T-helper 2 cell treated with Interferon-gamma antibody and Interleukin-4, amounts not matched to agents 5 μg/mL and 100 μg/mL, for 36 hours (primary cell): ENCODE measurements around the gene SLC35B2.

Experiments
- DNase-seq: peaks from one replicate; pipeline ENCODE4 v3.0.0; 2021; ENCODE audit warnings: low spot score
- H3K27ac Mint-ChIP-seq: one replicate; pipeline ENCODE4 v1.8.0; 2021; ENCODE audit warnings: mild to moderate bottlenecking, mixed read lengths
- H3K27me3 Mint-ChIP-seq: one replicate; pipeline ENCODE4 v1.8.0; 2021; ENCODE audit warnings: low read depth, mixed read lengths
- H3K36me3 Mint-ChIP-seq: one replicate; pipeline ENCODE4 v1.8.0; 2021; ENCODE audit warnings: low read depth, mixed read lengths
- H3K4me1 Mint-ChIP-seq: one replicate; pipeline ENCODE4 v1.8.0; 2021; ENCODE audit warnings: low read depth, mixed read lengths
- H3K4me3 Mint-ChIP-seq: one replicate; pipeline ENCODE4 v1.8.0; 2022; ENCODE audit warnings: mild to moderate bottlenecking, moderate library complexity, mixed read lengths
- H3K9me3 Mint-ChIP-seq: one replicate; pipeline ENCODE4 v1.8.0; 2021; ENCODE audit warnings: mixed read lengths

The SLC35B2 gene

DNA sequence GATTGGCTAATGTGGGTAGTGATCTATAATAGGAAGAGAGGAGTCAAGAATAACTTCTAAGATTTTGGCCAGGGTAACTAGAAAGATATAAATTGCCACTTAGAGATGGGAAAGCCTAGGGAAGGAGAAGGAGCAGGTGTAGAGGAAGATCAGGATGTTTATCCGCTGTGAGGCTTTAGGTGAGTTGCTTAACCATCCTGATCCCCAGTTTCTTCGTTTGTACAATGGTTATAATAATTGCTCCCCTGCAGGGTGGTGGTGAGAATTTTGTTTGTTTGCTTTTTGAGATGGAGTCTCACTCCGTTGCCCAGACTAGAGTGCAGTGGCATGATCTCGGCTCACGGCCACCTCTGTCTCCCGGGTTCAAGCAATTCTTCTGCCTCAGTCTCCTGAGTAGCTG lies 43.0 kb downstream of the SLC35B2 start:
- no peak for DNase-seq
- H3K4me3 Mint-ChIP-seq: no peak overlapping the region
- H3K36me3 Mint-ChIP-seq: no peaks in the 10 kb centered on the region
- H3K9me3 Mint-ChIP-seq: no peaks in the 10 kb centered on the region
- peaks cover 9% of the 10 kb centered on the region for H3K27me3 Mint-ChIP-seq
- peaks cover 8% of the 10 kb centered on the region for H3K4me1 Mint-ChIP-seq
- H3K27ac Mint-ChIP-seq: no peak overlapping the region

DNA sequence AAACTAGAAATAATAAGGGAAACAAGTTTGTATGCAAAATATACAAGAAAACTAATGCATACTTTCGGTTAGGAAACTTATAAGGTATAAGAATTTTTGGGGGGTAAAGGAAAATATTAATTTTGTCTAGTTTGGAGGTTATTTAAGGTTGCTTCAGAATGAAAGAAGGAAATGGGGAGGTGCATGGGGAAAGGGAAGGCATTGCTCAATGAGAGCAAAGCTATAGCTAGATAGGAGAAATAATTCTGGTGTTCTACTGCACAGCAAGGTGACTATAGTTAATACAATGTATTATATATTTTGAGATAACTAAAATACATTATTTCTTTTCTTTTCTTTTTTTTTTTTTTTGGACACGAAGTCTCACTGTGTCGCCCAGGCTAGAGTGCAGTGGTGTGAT lies 46.0 kb downstream of the SLC35B2 start:
- Mint-ChIP-seq H3K27ac (no peak overlapping the region), H3K4me1 (no peaks in the 10 kb centered on the region), H3K27me3 (peaks cover 9% of the 10 kb centered on the region), H3K9me3 (no peaks in the 10 kb centered on the region), H3K4me3 (no peak overlapping the region), H3K36me3 (no peaks in the 10 kb centered on the region)
- DNase-seq: no peak

DNA sequence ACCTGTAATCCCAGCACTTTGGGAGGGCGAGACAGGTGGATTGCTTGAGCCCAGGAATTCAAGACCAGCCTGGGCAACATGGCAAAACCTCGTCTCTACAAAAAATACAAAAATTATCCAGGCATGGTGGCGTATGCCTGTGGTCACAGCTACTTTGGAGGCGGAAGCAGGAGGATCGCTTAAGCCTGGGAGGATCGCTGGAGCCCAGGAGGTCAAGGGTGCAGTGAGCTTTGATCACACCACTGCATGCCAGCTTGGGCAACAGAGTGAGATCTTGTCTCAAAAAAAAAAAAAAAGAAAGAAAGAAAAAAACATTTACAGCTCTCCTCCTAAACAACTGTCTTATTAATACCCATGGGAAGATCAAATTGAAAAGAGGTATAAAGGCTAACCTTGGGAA lies 49.4 kb downstream of the SLC35B2 start:
- Mint-ChIP-seq H3K9me3 (no peaks in the 10 kb centered on the region), H3K4me1 (no peaks in the 10 kb centered on the region), H3K36me3 (no peaks in the 10 kb centered on the region), H3K27me3 (peaks cover 9% of the 10 kb centered on the region), H3K4me3 (no peak overlapping the region), H3K27ac (no peak overlapping the region)
- no peak for DNase-seq
